Measurements from ENCODE around the gene UNC5C. TPM values are rescaled to one million over a fixed set of nuclear protein-coding genes. Genes with fewer than 3 reads are reported as not detected.

Gene UNC5C
- total and polyA plus RNA-seq, 7 experiments from 2014 or later, result not detected

DNA sequence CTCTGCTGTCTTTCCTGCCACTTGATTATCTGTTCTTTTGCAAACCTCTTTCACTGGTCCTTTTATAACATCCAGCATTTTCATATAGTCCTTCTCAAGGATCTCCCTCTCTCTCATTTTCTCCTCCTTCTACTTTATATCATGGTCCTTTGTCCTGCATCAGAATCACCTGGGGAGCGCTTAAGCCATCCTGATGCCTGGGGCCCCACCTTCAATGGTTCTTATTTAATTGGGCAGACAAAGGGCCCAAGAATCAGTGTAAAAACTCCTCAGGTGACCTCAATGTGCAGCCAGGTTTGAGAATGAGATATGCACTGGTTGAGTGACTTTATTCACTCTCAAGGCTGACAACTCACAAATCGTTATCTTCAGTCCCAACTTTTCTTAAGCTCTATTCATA is 283.9 kb downstream of the UNC5C start:
- H3K36me3 ChIP-seq (ENCODE audit: control insufficient read depth in 2 of 3, insufficient read depth in 3 of 3, low read length in 3 of 3), result no peaks in the 10 kb centered on the region
- no peaks in the 10 kb centered on the region for H3K4me1 ChIP-seq (ENCODE audit: control insufficient read depth in 2 of 2, insufficient read depth in 2 of 2, low read length in 2 of 2)
- H3K9me3 ChIP-seq (ENCODE audit: control insufficient read depth in 2 of 3, low read length in 3 of 3), result no peaks in the 10 kb centered on the region
- H3K36me3 Mint-ChIP-seq, result no peaks in the 10 kb centered on the region
- POLR2A ChIA-PET, result no interaction called here
- intact Hi-C loops (cut with micrococcal nuclease), result no loop called here
- no peaks in the 10 kb centered on the region for H3K4me1 Mint-ChIP-seq
- H3K27ac Mint-ChIP-seq, result no peak overlapping the region
- H3K4me3 ChIP-seq (ENCODE audit: low read length), result no peak overlapping the region
- no peaks in the 10 kb centered on the region for H3K9me3 Mint-ChIP-seq
- DNase-seq (no peak), ATAC-seq (no peak)
- no peaks in the 10 kb centered on the region for H3K27me3 Mint-ChIP-seq
- no peak overlapping the region for H3K4me3 Mint-ChIP-seq
- H3K27ac ChIP-seq (ENCODE audit: low read depth, low read length), result no peak overlapping the region
- CTCF ChIA-PET, result no interaction called here
- no peaks in the 10 kb centered on the region for H3K27me3 ChIP-seq (ENCODE audit: control insufficient read depth in 2 of 2, insufficient read depth in 2 of 2, low read length in 2 of 2)

- Mint-ChIP-seq H3K36me3 (no peaks in the 10 kb centered on the region), H3K27me3 (no peaks in the 10 kb centered on the region), H3K4me3 (no peak overlapping the region), H3K27ac (no peak overlapping the region), H3K9me3 (no peaks in the 10 kb centered on the region), H3K4me1 (no peaks in the 10 kb centered on the region)
- intact Hi-C loops (cut with micrococcal nuclease), result no loop called here
- Histone ChIP-seq H3K4me3 (ENCODE audit: low read length) (no peak overlapping the region), H3K27ac (ENCODE audit: low read depth, low read length) (no peak overlapping the region), H3K36me3 (ENCODE audit: control insufficient read depth in 2 of 3, insufficient read depth in 3 of 3, low read length in 3 of 3) (no peaks in the 10 kb centered on the region), H3K27me3 (ENCODE audit: control insufficient read depth in 2 of 2, insufficient read depth in 2 of 2, low read length in 2 of 2) (no peaks in the 10 kb centered on the region), H3K4me1 (ENCODE audit: control insufficient read depth in 2 of 2, insufficient read depth in 2 of 2, low read length in 2 of 2) (no peaks in the 10 kb centered on the region), H3K9me3 (ENCODE audit: control insufficient read depth in 2 of 3, low read length in 3 of 3) (no peaks in the 10 kb centered on the region)
- ChIA-PET POLR2A (no interaction called here), CTCF (no interaction called here)
- DNase-seq (no peak), ATAC-seq (no peak)
These were observed 284.8 kb downstream of the UNC5C start for GRCh38 chr4:95263960-95264359.

GRCh38 chr4:95263391-95263790 is 285.4 kb downstream of the UNC5C start:
- H3K27ac ChIP-seq (ENCODE audit: low read depth, low read length), result no peak overlapping the region
- POLR2A ChIA-PET, result no interaction called here

DNA sequence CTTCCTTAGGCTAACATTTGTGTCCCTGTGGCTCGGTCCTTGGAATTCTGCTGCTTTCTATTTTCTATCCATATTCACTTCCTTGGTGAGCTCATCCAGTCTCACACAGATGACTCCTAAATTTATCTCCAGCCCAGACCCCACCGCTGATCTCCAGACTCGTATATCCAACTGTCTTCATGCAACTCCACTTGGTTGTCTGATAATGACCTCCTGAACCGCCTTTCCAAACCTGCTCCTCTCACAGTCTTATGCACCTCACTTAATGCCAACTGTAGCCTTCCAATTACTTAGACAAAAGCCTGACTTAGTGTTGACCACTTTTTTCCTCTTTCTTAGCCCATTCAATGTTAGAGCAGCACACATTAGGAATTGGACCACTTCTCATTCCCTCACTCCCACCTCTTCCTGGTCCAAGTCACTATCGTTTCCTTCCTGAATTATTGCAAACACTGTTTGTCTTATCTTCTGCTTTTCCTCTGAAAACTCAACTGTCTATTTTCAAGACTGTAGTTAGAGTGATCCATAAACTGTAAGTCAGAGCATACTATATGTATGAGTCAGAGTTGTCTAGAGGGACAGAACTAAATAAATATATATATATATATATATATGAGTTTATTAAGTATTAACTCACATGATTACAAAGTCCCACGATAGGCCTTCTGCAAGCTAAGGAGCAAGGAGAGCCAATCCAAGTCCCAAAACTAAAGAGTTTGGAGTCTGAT is 292.5 kb downstream of the UNC5C start:
- Mint-ChIP-seq H3K36me3 (no peaks in the 10 kb centered on the region), H3K9me3 (no peaks in the 10 kb centered on the region), H3K27me3 (no peaks in the 10 kb centered on the region), H3K4me1 (no peaks in the 10 kb centered on the region), H3K4me3 (no peak overlapping the region), H3K27ac (no peak overlapping the region)
- ChIA-PET CTCF (no interaction called here), POLR2A (no interaction called here)
- intact Hi-C loops (cut with micrococcal nuclease), result no loop called here
- no peak for DNase-seq
- Histone ChIP-seq H3K36me3 (ENCODE audit: control insufficient read depth in 2 of 3, insufficient read depth in 3 of 3, low read length in 3 of 3) (no peaks in the 10 kb centered on the region), H3K9me3 (ENCODE audit: control insufficient read depth in 2 of 3, low read length in 3 of 3) (no peaks in the 10 kb centered on the region), H3K27ac (ENCODE audit: low read depth, low read length) (no peak overlapping the region), H3K27me3 (ENCODE audit: control insufficient read depth in 2 of 2, insufficient read depth in 2 of 2, low read length in 2 of 2) (no peaks in the 10 kb centered on the region), H3K4me1 (ENCODE audit: control insufficient read depth in 2 of 2, insufficient read depth in 2 of 2, low read length in 2 of 2) (no peaks in the 10 kb centered on the region), H3K4me3 (ENCODE audit: low read length) (no peak overlapping the region)
- ATAC-seq, result no peak

More at GRCh38 chr4:95263391-95263790, 285.4 kb downstream of the UNC5C start:
- DNase-seq (no peak), ATAC-seq (no peak)
- Histone ChIP-seq H3K9me3 (ENCODE audit: control insufficient read depth in 2 of 3, low read length in 3 of 3) (no peaks in the 10 kb centered on the region), H3K36me3 (ENCODE audit: control insufficient read depth in 2 of 3, insufficient read depth in 3 of 3, low read length in 3 of 3) (no peaks in the 10 kb centered on the region), H3K4me1 (ENCODE audit: control insufficient read depth in 2 of 2, insufficient read depth in 2 of 2, low read length in 2 of 2) (no peaks in the 10 kb centered on the region), H3K4me3 (ENCODE audit: low read length) (no peak overlapping the region), H3K27me3 (ENCODE audit: control insufficient read depth in 2 of 2, insufficient read depth in 2 of 2, low read length in 2 of 2) (no peaks in the 10 kb centered on the region)
- CTCF ChIA-PET, result no interaction called here
- Mint-ChIP-seq H3K27ac (no peak overlapping the region), H3K4me1 (no peaks in the 10 kb centered on the region), H3K4me3 (no peak overlapping the region), H3K36me3 (no peaks in the 10 kb centered on the region), H3K27me3 (no peaks in the 10 kb centered on the region), H3K9me3 (no peaks in the 10 kb centered on the region)
- intact Hi-C loops (cut with micrococcal nuclease), result no loop called here

GRCh38 chr4:95255396-95256107 is 293.2 kb downstream of the UNC5C start:
- no peak overlapping the region for H3K4me3 ChIP-seq (ENCODE audit: low read length)
- no peaks in the 10 kb centered on the region for H3K27me3 ChIP-seq (ENCODE audit: control insufficient read depth in 2 of 2, insufficient read depth in 2 of 2, low read length in 2 of 2)
- H3K4me1 ChIP-seq (ENCODE audit: control insufficient read depth in 2 of 2, insufficient read depth in 2 of 2, low read length in 2 of 2), result no peaks in the 10 kb centered on the region
- POLR2A ChIA-PET, result no interaction called here
- Mint-ChIP-seq H3K27me3 (no peaks in the 10 kb centered on the region), H3K4me1 (no peaks in the 10 kb centered on the region), H3K36me3 (no peaks in the 10 kb centered on the region), H3K9me3 (no peaks in the 10 kb centered on the region), H3K27ac (no peak overlapping the region), H3K4me3 (no peak overlapping the region)
- intact Hi-C loops (cut with micrococcal nuclease), result no loop called here
- H3K27ac ChIP-seq (ENCODE audit: low read depth, low read length), result no peak overlapping the region
- CTCF ChIA-PET, result no interaction called here
- H3K36me3 ChIP-seq (ENCODE audit: control insufficient read depth in 2 of 3, insufficient read depth in 3 of 3, low read length in 3 of 3), result no peaks in the 10 kb centered on the region
- DNase-seq (no peak), ATAC-seq (no peak)
- H3K9me3 ChIP-seq (ENCODE audit: control insufficient read depth in 2 of 3, low read length in 3 of 3), result no peaks in the 10 kb centered on the region

- no peaks in the 10 kb centered on the region for H3K4me1 Mint-ChIP-seq
These were observed 297.2 kb downstream of the UNC5C start for GRCh38 chr4:95251568-95251967.

GRCh38 chr4:95250544-95251137 is 298.1 kb downstream of the UNC5C start:
- intact Hi-C loops (cut with micrococcal nuclease), result no loop called here
- Mint-ChIP-seq H3K36me3 (no peaks in the 10 kb centered on the region), H3K9me3 (no peaks in the 10 kb centered on the region), H3K4me3 (no peak overlapping the region), H3K27me3 (no peaks in the 10 kb centered on the region), H3K27ac (no peak overlapping the region), H3K4me1 (no peaks in the 10 kb centered on the region)
- no peaks in the 10 kb centered on the region for H3K4me1 ChIP-seq (ENCODE audit: control insufficient read depth in 2 of 2, insufficient read depth in 2 of 2, low read length in 2 of 2)
- DNase-seq (no peak), ATAC-seq (no peak)
- no peak overlapping the region for H3K27ac ChIP-seq (ENCODE audit: low read depth, low read length)
- no peak overlapping the region for H3K4me3 ChIP-seq (ENCODE audit: low read length)
- H3K36me3 ChIP-seq (ENCODE audit: control insufficient read depth in 2 of 3, insufficient read depth in 3 of 3, low read length in 3 of 3), result no peaks in the 10 kb centered on the region
- H3K9me3 ChIP-seq (ENCODE audit: control insufficient read depth in 2 of 3, low read length in 3 of 3), result no peaks in the 10 kb centered on the region
- H3K27me3 ChIP-seq (ENCODE audit: control insufficient read depth in 2 of 2, insufficient read depth in 2 of 2, low read length in 2 of 2), result no peaks in the 10 kb centered on the region
- CTCF ChIA-PET, result no interaction called here
- POLR2A ChIA-PET, result no interaction called here

More at GRCh38 chr4:95251568-95251967, 297.2 kb downstream of the UNC5C start:
- no peaks in the 10 kb centered on the region for H3K9me3 Mint-ChIP-seq
- Histone ChIP-seq H3K36me3 (ENCODE audit: control insufficient read depth in 2 of 3, insufficient read depth in 3 of 3, low read length in 3 of 3) (no peaks in the 10 kb centered on the region), H3K27me3 (ENCODE audit: control insufficient read depth in 2 of 2, insufficient read depth in 2 of 2, low read length in 2 of 2) (no peaks in the 10 kb centered on the region), H3K4me1 (ENCODE audit: control insufficient read depth in 2 of 2, insufficient read depth in 2 of 2, low read length in 2 of 2) (no peaks in the 10 kb centered on the region), H3K9me3 (ENCODE audit: control insufficient read depth in 2 of 3, low read length in 3 of 3) (no peaks in the 10 kb centered on the region), H3K27ac (ENCODE audit: low read depth, low read length) (no peak overlapping the region), H3K4me3 (ENCODE audit: low read length) (no peak overlapping the region)
- no peak for ATAC-seq
- H3K36me3 Mint-ChIP-seq, result no peaks in the 10 kb centered on the region
- no peaks in the 10 kb centered on the region for H3K27me3 Mint-ChIP-seq
- CTCF ChIA-PET, result no interaction called here
- POLR2A ChIA-PET, result no interaction called here
- intact Hi-C loops (cut with micrococcal nuclease), result no loop called here
- no peak overlapping the region for H3K27ac Mint-ChIP-seq
- DNase-seq, result no peak
- no peak overlapping the region for H3K4me3 Mint-ChIP-seq
